ENCODE results near the gene PBX4. TPM values are rescaled to one million over a fixed set of nuclear protein-coding genes. Genes with fewer than 3 reads are reported as not detected.
A peak's percentile ranks its signal among the peaks of the same experiment; 100 is the strongest.

PBX4 gene
- total and polyA plus RNA-seq, 5 donors from 2014 or later = 4.1 to 85.3 (median 6.1) TPM

GRCh38 chr19:19514881-19515641 lies 103.4 kb downstream of the PBX4 start, which contains the start of gene TSSK6:
Gene TSSK6 (minus strand): TSS chr19:19515548. CDS start chr19:19515427, 121 bp downstream.
- Mint-ChIP-seq H3K4me3 (peak within 1 kb of the TSS; percentile 95 to 98 (median 95)), H3K9me3 (no peaks in the 10 kb centered on the region), H3K4me1 (peaks cover 0 to 41% (median 19%) of the 10 kb centered on the region in 4 donors), H3K36me3 (peaks cover 11% of the 10 kb centered on the region), H3K27me3 (no peaks in the 10 kb centered on the region), H3K27ac (peak within 1 kb of the TSS; percentile 93 to 97 (median 95))
- peaks cover 24% of the 10 kb centered on the region for H3K4me1 ChIP-seq (ENCODE audit: control insufficient read depth, insufficient read depth, low read length, poor library complexity, severe bottlenecking)
- peak within 1 kb of the TSS; percentile 84 for H3K27ac ChIP-seq (ENCODE audit: insufficient read depth, low read length, poor library complexity, severe bottlenecking)
- no peak for ATAC-seq (ENCODE audit: low read depth in 2 of 2)
- H3K27me3 ChIP-seq (ENCODE audit: control insufficient read depth, insufficient read depth, low read length) = no peaks in the 10 kb centered on the region
- peak within 1 kb of the TSS; percentile 94 for H3K4me3 ChIP-seq (ENCODE audit: low read depth, low read length)
- peaks cover 6% of the 10 kb centered on the region for H3K36me3 ChIP-seq (ENCODE audit: control insufficient read depth, insufficient read depth, low read length)
- no peaks in the 10 kb centered on the region for H3K9me3 ChIP-seq (ENCODE audit: control insufficient read depth in 2 of 2, low read length in 2 of 2)
- no peak for DNase-seq

GRCh38 chr19:19514215-19514657 lies 104.3 kb downstream of the PBX4 start:
- ATAC-seq (ENCODE audit: low read depth in 2 of 2) (no peak), DNase-seq (no peak)
- H3K36me3 Mint-ChIP-seq = peaks cover 2% of the 10 kb centered on the region
- no peaks in the 10 kb centered on the region for H3K27me3 ChIP-seq (ENCODE audit: control insufficient read depth, insufficient read depth, low read length)
- peaks cover 0 to 33% (median 15%) of the 10 kb centered on the region in 4 donors for H3K4me1 Mint-ChIP-seq
- H3K4me3 Mint-ChIP-seq = peak overlapping the region in 2 of 4 donors; percentile 56 to 62
- no peaks in the 10 kb centered on the region for H3K9me3 Mint-ChIP-seq
- peaks cover under 1% of the 10 kb centered on the region for H3K36me3 ChIP-seq (ENCODE audit: control insufficient read depth, insufficient read depth, low read length)
- H3K4me3 ChIP-seq (ENCODE audit: low read depth, low read length) = no peak overlapping the region
- no peaks in the 10 kb centered on the region for H3K27me3 Mint-ChIP-seq
- peaks cover 24% of the 10 kb centered on the region for H3K4me1 ChIP-seq (ENCODE audit: control insufficient read depth, insufficient read depth, low read length, poor library complexity, severe bottlenecking)
- H3K9me3 ChIP-seq (ENCODE audit: control insufficient read depth in 2 of 2, low read length in 2 of 2) = no peaks in the 10 kb centered on the region
- no peak overlapping the region for H3K27ac Mint-ChIP-seq
- H3K27ac ChIP-seq (ENCODE audit: insufficient read depth, low read length, poor library complexity, severe bottlenecking) = no peak overlapping the region

- Mint-ChIP-seq H3K4me3 (peak overlapping the region in 3 of 4 donors; percentile 41 to 52 (median 52)), H3K9me3 (no peaks in the 10 kb centered on the region), H3K27ac (peak overlapping the region in 1 of 3 donors; percentile 63), H3K27me3 (no peaks in the 10 kb centered on the region), H3K4me1 (peaks cover 0 to 31% (median 13%) of the 10 kb centered on the region in 4 donors), H3K36me3 (no peaks in the 10 kb centered on the region)
- Histone ChIP-seq H3K36me3 (ENCODE audit: control insufficient read depth, insufficient read depth, low read length) (no peaks in the 10 kb centered on the region), H3K27ac (ENCODE audit: insufficient read depth, low read length, poor library complexity, severe bottlenecking) (no peak overlapping the region), H3K9me3 (ENCODE audit: control insufficient read depth in 2 of 2, low read length in 2 of 2) (no peaks in the 10 kb centered on the region), H3K4me1 (ENCODE audit: control insufficient read depth, insufficient read depth, low read length, poor library complexity, severe bottlenecking) (peaks cover 24% of the 10 kb centered on the region), H3K4me3 (ENCODE audit: low read depth, low read length) (no peak overlapping the region), H3K27me3 (ENCODE audit: control insufficient read depth, insufficient read depth, low read length) (no peaks in the 10 kb centered on the region)
- no peak for DNase-seq
- ATAC-seq (ENCODE audit: low read depth in 2 of 2) = no peak
These were observed 104.8 kb downstream of the PBX4 start for GRCh38 chr19:19513682-19514081.

Other genes with a start within 250 kb of the PBX4 start
- 134 TPM for gene GATAD2A, start 213.0 kb downstream of the PBX4 start, total RNA-seq
- gene GATAD2A, start 213.0 kb downstream of the PBX4 start, polyA plus RNA-seq = 10 to 100 TPM in 1 of 4 donors, 1 to 10 TPM in 3; 8.1 to 13.9 (median 9.7) TPM
- 6.2 TPM for gene TSSK6, start 103.1 kb downstream of the PBX4 start, total RNA-seq
- 1 to 10 TPM; 1.6 to 3.0 (median 1.8) TPM for gene TSSK6, start 103.1 kb downstream of the PBX4 start, polyA plus RNA-seq
- 196 TPM for gene NDUFA13, start 102.5 kb downstream of the PBX4 start, total RNA-seq
- gene NDUFA13, start 102.5 kb downstream of the PBX4 start, polyA plus RNA-seq = 100 to 1,000 TPM; 358 to 453 (median 400) TPM
- gene YJEFN3, start 89.8 kb downstream of the PBX4 start, total RNA-seq = 6.6 TPM
- gene YJEFN3, start 89.8 kb downstream of the PBX4 start, polyA plus RNA-seq = not detected
- gene CILP2, start 80.4 kb downstream of the PBX4 start, total RNA-seq = 0.42 TPM
- gene CILP2, start 80.4 kb downstream of the PBX4 start, polyA plus RNA-seq = under 1 TPM in 3 of 4 donors, not detected in 1; 0.09 to 0.42 (median 0.21) TPM
- gene LPAR2, start 9.5 kb upstream of the PBX4 start, total RNA-seq = 120 TPM
- gene LPAR2, start 9.5 kb upstream of the PBX4 start, polyA plus RNA-seq = 10 to 100 TPM; 29.9 to 48.5 (median 40.4) TPM
- 155 TPM for gene GMIP, start 25.0 kb upstream of the PBX4 start, total RNA-seq
- gene GMIP, start 25.0 kb upstream of the PBX4 start, polyA plus RNA-seq = 10 to 100 TPM; 42.1 to 51.0 (median 45.7) TPM
- 114 TPM for gene ATP13A1, start 45.0 kb upstream of the PBX4 start, total RNA-seq
- gene ATP13A1, start 45.0 kb upstream of the PBX4 start, polyA plus RNA-seq = 10 to 100 TPM; 24.1 to 31.9 (median 30.7) TPM
- 84.4 TPM for gene ZNF101, start 50.2 kb upstream of the PBX4 start, total RNA-seq
- gene ZNF101, start 50.2 kb upstream of the PBX4 start, polyA plus RNA-seq = 100 to 1,000 TPM; 123 to 168 (median 142) TPM
- gene ZNF14, start 114.4 kb upstream of the PBX4 start, total RNA-seq = 19.8 TPM
- gene ZNF14, start 114.4 kb upstream of the PBX4 start, polyA plus RNA-seq = 10 to 100 TPM in 3 of 4 donors, 1 to 10 TPM in 1; 8.5 to 12.4 (median 11.7) TPM
- gene ZNF506, start 203.1 kb upstream of the PBX4 start, total RNA-seq = 32.6 TPM
- gene ZNF506, start 203.1 kb upstream of the PBX4 start, polyA plus RNA-seq = 10 to 100 TPM; 16.8 to 30.1 (median 22.3) TPM
- 5.0 TPM for gene ZNF253, start 247.2 kb upstream of the PBX4 start, total RNA-seq
- 10 to 100 TPM in 2 of 4 donors, 1 to 10 TPM in 2; 5.8 to 17.0 (median 11.7) TPM for gene ZNF253, start 247.2 kb upstream of the PBX4 start, polyA plus RNA-seq

Measured in CD4-positive, CD25-positive, alpha-beta regulatory T cell (primary cell).